Measurements from ENCODE around the gene MTX3. TPM values are rescaled to one million over a fixed set of nuclear protein-coding genes. Genes with fewer than 3 reads are reported as not detected.

Gene MTX3
- total RNA-seq, 2 experiments from 2014 or later = 17.2 to 17.6 TPM

DNA sequence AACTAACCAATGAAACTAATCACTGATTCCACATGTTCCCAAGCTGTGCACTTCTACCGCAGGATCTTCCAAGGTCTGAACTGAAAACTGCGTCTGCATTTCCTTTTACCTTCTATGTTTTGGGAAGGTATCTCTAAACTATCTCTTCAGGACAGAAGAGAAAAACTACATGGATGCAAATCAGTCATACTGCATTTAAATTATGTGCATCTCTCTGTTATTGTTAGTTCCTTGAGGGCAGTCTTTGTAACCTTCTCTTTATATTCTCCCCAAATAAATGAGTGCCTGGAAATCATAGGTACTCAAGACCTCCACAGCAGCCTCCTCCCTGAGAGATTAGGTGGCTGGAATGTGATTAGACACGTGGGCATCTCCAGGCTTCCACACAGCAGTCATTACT lies 17.1 kb downstream of the MTX3 start:
- peaks cover 5% of the 10 kb centered on the region for H3K27me3 Mint-ChIP-seq
- H3K27ac Mint-ChIP-seq = no peak overlapping the region
- H3K4me1 Mint-ChIP-seq = no peaks in the 10 kb centered on the region
- no peak for ATAC-seq (ENCODE audit: low read depth)
- no peaks in the 10 kb centered on the region for H3K9me3 Mint-ChIP-seq
- POLR2A ChIA-PET = no interaction called here
- no peak overlapping the region for H3K4me3 Mint-ChIP-seq
- H3K36me3 Mint-ChIP-seq = peaks cover 25% of the 10 kb centered on the region
- DNase-seq = no peak

DNA sequence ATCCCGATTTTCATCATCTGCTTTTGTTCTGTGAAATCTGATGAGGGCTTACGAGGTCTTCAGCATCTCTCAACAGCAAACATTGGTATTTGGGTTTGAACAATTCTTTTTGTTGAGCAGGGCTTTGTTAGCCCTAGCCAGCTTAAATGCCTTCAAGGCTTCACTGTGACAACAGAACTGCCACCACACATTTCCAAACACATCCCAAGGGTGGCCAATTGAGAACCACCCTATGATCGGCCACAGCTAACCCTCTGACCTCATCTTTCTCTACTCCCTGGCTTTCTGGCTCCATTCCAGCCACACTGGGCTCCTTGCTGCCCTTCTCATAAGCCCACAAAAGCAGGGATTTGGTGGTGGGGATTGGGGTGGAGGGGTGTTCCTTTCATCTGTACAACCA lies 17.6 kb downstream of the MTX3 start:
- Mint-ChIP-seq H3K36me3 (peaks cover 20% of the 10 kb centered on the region), H3K27ac (no peak overlapping the region), H3K27me3 (peaks cover 5% of the 10 kb centered on the region), H3K9me3 (no peaks in the 10 kb centered on the region), H3K4me1 (no peaks in the 10 kb centered on the region), H3K4me3 (no peak overlapping the region)
- no peak for DNase-seq
- ATAC-seq (ENCODE audit: low read depth) = no peak
- POLR2A ChIA-PET = no interaction called here

GRCh38 chr5:79971156-79971555 lies 19.9 kb downstream of the MTX3 start:
- H3K27ac Mint-ChIP-seq = no peak overlapping the region
- H3K4me1 Mint-ChIP-seq = no peaks in the 10 kb centered on the region
- H3K9me3 Mint-ChIP-seq = no peaks in the 10 kb centered on the region
- no peak overlapping the region for H3K4me3 Mint-ChIP-seq
- H3K36me3 Mint-ChIP-seq = peaks cover 6% of the 10 kb centered on the region
- POLR2A ChIA-PET = no interaction called here
- H3K27me3 Mint-ChIP-seq = peaks cover 16% of the 10 kb centered on the region
- DNase-seq (no peak), ATAC-seq (ENCODE audit: low read depth) (no peak)

- Mint-ChIP-seq H3K27me3 (peaks cover 18% of the 10 kb centered on the region), H3K4me3 (no peak overlapping the region), H3K9me3 (no peaks in the 10 kb centered on the region), H3K27ac (no peak overlapping the region), H3K36me3 (no peaks in the 10 kb centered on the region), H3K4me1 (peaks cover 2% of the 10 kb centered on the region)
- POLR2A ChIA-PET = no interaction called here
- DNase-seq (no peak), ATAC-seq (ENCODE audit: low read depth) (no peak)
Observed at GRCh38 chr5:79966448-79966847, 24.6 kb downstream of the MTX3 start.

- DNase-seq = no peak
- Mint-ChIP-seq H3K9me3 (no peaks in the 10 kb centered on the region), H3K27ac (no peak overlapping the region), H3K36me3 (no peaks in the 10 kb centered on the region), H3K27me3 (peaks cover 13% of the 10 kb centered on the region), H3K4me3 (no peak overlapping the region), H3K4me1 (peaks cover 2% of the 10 kb centered on the region)
- POLR2A ChIA-PET = no interaction called here
- no peak for ATAC-seq (ENCODE audit: low read depth)
Observed at GRCh38 chr5:79964136-79964535, 26.9 kb downstream of the MTX3 start.

DNA sequence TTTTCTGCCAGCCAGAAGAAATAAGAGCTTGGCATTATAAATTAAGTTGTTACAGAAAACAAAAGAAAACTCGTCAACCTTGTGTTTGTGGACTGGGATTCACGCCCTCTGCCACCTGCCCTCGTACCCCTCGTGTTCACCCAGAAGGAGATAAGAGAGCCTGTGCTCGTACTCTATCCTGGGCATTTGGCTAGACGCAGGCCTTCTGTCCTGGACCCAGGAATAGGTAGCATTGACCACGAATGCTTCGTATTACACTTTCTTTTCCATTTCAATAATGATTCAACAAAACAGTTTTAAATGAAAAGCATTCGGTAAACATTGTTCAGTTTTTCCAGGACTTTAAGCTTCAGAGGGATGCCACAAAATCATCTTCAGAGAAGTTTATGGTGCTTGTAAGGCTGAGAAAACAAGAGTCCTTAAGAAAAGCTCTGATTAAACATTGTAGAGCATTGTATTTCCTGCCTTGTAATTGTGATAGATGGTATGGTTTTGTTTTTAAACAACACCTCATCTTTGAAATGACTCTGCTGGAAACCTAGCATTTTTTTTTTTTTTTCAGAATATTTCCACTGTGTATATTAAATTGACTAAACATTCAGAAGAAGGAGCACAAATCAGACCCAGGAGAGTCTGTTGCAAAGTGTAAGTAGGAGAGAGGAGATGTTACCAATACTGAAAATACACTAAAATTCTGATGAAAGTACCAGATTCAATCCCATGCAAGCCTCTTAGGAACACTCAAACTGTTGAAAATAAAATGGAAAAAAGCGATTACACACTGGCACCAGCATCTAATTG lies 27.6 kb downstream of the MTX3 start:
- Mint-ChIP-seq H3K4me3 (no peak overlapping the region), H3K36me3 (no peaks in the 10 kb centered on the region), H3K27me3 (peaks cover 13% of the 10 kb centered on the region), H3K27ac (no peak overlapping the region), H3K4me1 (peaks cover 2% of the 10 kb centered on the region), H3K9me3 (no peaks in the 10 kb centered on the region)
- POLR2A ChIA-PET = no interaction called here
- DNase-seq (no peak), ATAC-seq (ENCODE audit: low read depth) (no peak)

DNA sequence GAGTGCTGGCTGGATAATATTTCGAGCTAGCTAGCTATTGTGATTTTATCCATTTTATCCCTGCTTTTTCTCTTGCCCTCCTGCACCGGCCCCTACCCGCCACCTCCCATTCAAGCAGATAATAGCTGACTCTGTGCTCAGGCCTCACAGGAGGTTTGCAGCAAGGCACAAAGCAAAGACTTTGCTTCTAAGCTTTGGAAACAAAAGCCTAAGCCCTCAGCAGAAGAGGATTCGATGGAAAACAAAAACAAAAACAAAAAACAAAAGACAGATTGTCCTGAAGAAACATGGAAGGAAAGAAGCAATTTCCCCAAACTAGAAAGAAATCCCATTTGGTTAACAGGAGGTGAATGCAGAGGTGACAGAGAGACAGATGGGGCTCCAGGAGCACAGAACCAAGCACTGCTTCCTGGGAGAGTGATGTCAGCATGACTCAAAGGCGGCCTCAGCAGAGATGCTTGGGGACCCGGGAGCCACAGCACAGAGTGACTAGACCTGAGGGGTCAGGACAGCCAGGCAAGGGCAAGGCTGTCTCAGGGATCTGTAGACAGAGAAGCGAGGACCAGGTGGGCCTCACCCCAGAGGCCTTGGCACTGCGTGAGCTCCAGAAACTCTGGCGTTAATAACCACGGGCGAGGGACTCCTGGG lies 28.4 kb downstream of the MTX3 start:
- no peaks in the 10 kb centered on the region for H3K36me3 Mint-ChIP-seq
- POLR2A ChIA-PET = no interaction called here
- no peaks in the 10 kb centered on the region for H3K9me3 Mint-ChIP-seq
- no peak overlapping the region for H3K4me3 Mint-ChIP-seq
- no peak overlapping the region for H3K27ac Mint-ChIP-seq
- DNase-seq (no peak), ATAC-seq (ENCODE audit: low read depth) (no peak)
- H3K4me1 Mint-ChIP-seq = peaks cover 2% of the 10 kb centered on the region
- peaks cover 12% of the 10 kb centered on the region for H3K27me3 Mint-ChIP-seq

- ATAC-seq (ENCODE audit: low read depth) (no peak), DNase-seq (no peak)
- Mint-ChIP-seq H3K27ac (no peak overlapping the region), H3K27me3 (peaks cover 8% of the 10 kb centered on the region), H3K9me3 (no peaks in the 10 kb centered on the region), H3K36me3 (no peaks in the 10 kb centered on the region), H3K4me3 (no peak overlapping the region), H3K4me1 (peaks cover 2% of the 10 kb centered on the region)
- POLR2A ChIA-PET = no interaction called here
Observed at GRCh38 chr5:79961716-79962574, 29.1 kb downstream of the MTX3 start.

- Mint-ChIP-seq H3K9me3 (no peaks in the 10 kb centered on the region), H3K4me3 (no peak overlapping the region), H3K36me3 (no peaks in the 10 kb centered on the region), H3K27ac (no peak overlapping the region), H3K4me1 (peaks cover 2% of the 10 kb centered on the region), H3K27me3 (peaks cover 2% of the 10 kb centered on the region)
- POLR2A ChIA-PET = no interaction called here
- no peak for DNase-seq
- ATAC-seq (ENCODE audit: low read depth) = no peak
Observed at GRCh38 chr5:79959407-79959806, 31.7 kb downstream of the MTX3 start.

GRCh38 chr5:79955941-79956670 lies 35.0 kb downstream of the MTX3 start:
- POLR2A ChIA-PET = no interaction called here

DNA sequence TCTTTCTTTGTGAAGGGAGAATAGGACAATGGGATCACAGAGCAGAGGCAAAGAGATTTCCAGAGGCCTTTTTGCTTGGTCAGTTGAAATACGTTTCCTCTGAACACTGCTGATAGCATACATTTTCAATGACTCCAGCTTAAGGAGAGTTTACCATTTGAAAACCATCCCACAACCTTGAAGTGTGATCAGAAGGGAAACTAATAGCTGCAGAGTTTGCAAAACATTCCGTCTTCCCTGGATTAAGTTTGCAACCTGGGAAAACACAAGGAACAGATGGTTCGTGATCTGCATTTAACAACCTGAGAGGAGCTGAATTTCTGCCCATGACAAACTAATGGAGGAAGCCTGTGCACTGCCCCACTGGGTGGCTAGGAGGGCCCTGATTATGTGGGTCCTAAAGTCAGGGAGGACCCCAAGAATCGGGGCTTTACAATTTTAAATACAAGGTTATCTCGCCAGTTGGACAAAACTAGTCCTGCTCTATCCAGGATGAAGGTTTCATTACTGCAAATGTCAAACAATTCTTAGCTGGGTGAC lies 35.6 kb downstream of the MTX3 start:
- DNase-seq (no peak), ATAC-seq (ENCODE audit: low read depth) (no peak)
- Mint-ChIP-seq H3K4me1 (no peaks in the 10 kb centered on the region), H3K36me3 (no peaks in the 10 kb centered on the region), H3K27ac (no peak overlapping the region), H3K9me3 (no peaks in the 10 kb centered on the region), H3K4me3 (no peak overlapping the region), H3K27me3 (peaks cover 6% of the 10 kb centered on the region)
- POLR2A ChIA-PET = no interaction called here

More at GRCh38 chr5:79955941-79956670, 35.0 kb downstream of the MTX3 start:
- Mint-ChIP-seq H3K27me3 (peaks cover 6% of the 10 kb centered on the region), H3K4me1 (no peaks in the 10 kb centered on the region), H3K4me3 (no peak overlapping the region), H3K9me3 (no peaks in the 10 kb centered on the region), H3K36me3 (no peaks in the 10 kb centered on the region), H3K27ac (no peak overlapping the region)
- DNase-seq = no peak
- no peak for ATAC-seq (ENCODE audit: low read depth)

GRCh38 chr5:79954620-79955019 lies 36.4 kb downstream of the MTX3 start:
- POLR2A ChIA-PET = interaction anchor here (1.4 kb wide), 1 partner anchor 27 kb away, joined by 3 read pairs; no protein-coding TSS in a partner anchor
- no peaks in the 10 kb centered on the region for H3K36me3 Mint-ChIP-seq

GRCh38 chr5:79947567-79947966 lies 43.5 kb downstream of the MTX3 start:
- ATAC-seq (ENCODE audit: low read depth) = no peak
- DNase-seq = no peak
- POLR2A ChIA-PET = no interaction called here
- Mint-ChIP-seq H3K9me3 (no peaks in the 10 kb centered on the region), H3K27ac (no peak overlapping the region), H3K4me3 (no peak overlapping the region), H3K4me1 (peaks cover 3% of the 10 kb centered on the region), H3K27me3 (peaks cover 1% of the 10 kb centered on the region), H3K36me3 (no peaks in the 10 kb centered on the region)

More at GRCh38 chr5:79954620-79955019, 36.4 kb downstream of the MTX3 start:
- Mint-ChIP-seq H3K9me3 (no peaks in the 10 kb centered on the region), H3K4me1 (no peaks in the 10 kb centered on the region), H3K27ac (no peak overlapping the region), H3K4me3 (no peak overlapping the region), H3K27me3 (peaks cover 6% of the 10 kb centered on the region)
- DNase-seq (no peak), ATAC-seq (ENCODE audit: low read depth) (no peak)

Measured in activated naive CD8-positive, alpha-beta T cell treated with anti-CD3 and anti-CD28 coated beads, Interleukin-2, amount 10 ng/mL, durations not matched to agents 7 days and 5 days (primary cell).